ENCODE data around the gene ALDOA.
"Not testable (repeated sequence)": the region's sequence is repeated elsewhere in the genome, so short reads cannot be mapped to it uniquely, and the experiment has no call there.

Gene ALDOA

DNA sequence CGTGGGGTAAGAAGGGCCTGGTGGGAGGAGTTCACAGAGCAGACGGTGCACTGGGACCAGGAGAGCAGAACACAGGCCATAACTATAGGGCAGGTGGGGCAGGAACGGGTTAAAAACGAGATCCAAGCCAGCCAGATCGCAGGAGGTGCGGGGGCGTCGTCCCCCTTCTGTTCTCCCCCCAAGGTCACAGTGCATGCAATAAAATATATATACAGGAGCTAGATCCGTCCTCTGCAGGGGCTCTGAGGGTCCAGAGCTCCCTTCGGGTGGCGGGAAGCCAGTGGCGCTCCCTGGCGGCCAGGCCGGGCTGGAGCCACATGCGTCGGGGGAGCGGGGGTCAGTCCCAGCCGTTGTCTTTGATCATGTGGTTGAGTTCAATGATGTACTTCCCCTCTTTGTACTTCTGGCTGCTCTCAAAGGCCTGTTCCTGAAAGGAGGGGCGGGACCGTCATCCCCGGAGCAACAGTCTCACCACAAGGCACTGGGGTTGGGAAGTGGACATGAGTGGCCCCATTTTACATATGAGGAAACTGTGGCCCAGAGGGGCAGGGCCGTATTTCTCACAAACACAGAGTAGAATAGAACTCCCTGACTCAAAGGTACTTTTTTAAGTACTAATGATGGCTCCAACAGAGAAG lies 26.9 kb downstream of the ALDOA start:
- DNase-seq = no peak

DNA sequence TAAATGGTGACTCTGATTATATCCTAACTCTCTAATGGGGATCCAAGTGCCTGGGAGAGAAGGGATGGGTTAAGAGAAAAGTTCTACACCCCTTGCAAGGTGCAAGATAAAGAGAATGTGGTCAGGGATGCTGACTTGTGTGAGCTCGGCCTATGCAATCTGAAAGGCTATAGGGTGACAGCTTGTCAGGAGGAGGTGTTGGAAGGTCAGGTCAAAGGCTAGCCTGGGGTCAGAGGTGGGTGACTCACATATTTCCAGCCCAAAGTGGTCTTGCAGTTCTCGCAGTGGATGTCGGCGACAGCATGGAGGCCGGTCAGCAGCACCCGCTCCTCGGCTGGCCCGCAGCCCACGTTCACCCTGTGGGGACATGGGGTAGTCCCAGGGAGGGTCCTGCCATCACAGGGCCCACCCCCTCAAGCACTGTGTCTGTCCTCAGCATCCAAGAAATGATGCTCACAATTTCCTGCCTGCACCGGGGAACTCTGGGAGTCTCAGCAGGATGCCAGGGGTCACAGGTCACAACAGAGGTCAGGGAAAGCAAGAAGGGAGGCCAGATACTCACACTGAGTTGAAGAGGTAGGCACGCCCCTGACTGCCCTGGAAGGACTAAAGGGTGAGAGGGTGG lies 29.1 kb downstream of the ALDOA start:
- DNase-seq = no peak

DNA sequence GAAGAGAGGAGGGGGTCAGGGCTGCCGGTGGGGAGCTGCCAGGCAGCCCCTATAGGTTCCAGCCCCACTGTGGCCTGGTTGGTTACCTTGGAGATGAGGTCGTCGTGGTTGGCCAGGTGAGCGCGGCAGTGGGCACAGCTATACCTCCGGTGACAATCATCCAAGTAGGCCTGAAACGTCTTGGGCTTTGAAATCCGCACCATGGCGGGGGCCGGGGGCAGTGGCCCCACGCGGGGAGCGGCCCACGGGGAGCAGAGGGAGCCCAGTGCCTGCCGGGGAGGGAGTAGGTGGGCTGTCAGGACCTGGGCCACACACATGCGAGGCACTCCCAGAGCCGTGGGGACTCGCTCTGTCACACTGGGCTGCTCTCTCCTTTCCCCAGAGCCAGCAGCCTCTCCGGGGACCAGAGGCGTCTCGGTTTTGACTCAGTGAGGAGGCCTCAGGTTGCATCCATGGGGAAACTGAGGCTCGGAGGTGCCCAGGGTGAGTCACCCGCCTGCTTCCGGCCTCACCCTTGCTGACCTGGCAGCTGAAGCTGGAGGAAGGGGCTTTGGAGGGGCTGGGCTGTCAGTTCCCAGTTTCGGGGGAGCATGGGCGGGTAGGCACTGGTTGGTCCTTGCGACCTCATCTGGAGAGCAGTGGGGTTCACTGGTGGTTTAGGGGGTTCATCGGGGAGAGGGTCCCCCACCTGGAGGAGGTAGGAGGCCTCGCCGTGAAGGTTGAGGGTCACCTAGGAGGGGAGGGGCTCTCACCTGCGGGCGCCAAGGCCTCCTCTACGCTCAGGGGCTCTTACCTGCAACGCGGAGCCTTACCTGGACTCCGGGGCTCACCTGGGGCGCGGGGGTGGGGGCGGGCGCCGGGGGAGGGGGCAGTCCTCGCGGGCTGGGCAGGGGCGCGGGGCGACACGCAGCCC lies 29.9 kb downstream of the ALDOA start:
- no peak for DNase-seq

DNA sequence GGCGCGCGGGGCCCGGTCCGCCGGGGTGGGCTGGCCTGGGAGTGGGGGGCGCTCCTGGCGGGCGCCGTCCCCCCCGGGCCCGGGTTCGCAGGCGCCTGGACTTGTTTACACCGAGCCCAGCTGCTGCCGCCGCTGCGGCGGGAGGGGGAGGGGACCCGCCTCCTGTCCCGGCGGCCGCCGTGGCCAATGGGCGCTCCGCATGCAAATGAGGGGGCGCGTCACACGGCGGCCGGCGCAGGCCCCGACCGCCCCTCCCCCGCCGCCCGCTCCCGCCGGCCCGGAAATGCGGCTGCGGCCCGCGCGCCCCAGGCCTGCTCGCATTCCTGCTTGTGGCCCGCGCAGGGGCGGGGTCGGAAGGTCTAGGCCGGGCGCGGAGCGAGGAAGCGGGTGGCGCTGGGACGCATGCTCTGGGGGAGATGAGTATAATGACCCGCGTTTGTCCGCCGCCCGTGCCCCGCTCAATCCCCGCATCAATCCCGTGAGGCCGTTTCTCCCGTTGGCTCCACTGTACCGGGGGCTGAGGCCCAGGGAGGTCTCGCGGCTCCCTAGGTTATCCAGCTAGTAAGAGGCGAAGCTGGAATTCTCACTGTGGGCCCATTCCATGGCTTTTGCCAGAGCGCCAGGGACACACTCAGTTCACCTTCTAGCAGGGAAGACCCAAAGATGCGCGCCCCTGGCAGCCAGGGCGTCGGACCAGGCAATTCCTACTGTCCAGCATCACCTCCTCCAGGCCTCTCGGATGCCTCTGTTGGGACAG lies 30.7 kb downstream of the ALDOA start, which contains the start of gene YPEL3:
Gene YPEL3 (minus strand): TSS at position 109 of the 757 bp plus-strand sequence. CDS start 731 bp downstream, outside the sequence.
- DNase-seq = peak; percentile 59

GRCh38 chr16:30096862-30097563 lies 31.5 kb downstream of the ALDOA start:
- no peak for DNase-seq

- no peak for DNase-seq
Observed at GRCh38 chr16:30104090-30104489, 38.5 kb downstream of the ALDOA start.

DNA sequence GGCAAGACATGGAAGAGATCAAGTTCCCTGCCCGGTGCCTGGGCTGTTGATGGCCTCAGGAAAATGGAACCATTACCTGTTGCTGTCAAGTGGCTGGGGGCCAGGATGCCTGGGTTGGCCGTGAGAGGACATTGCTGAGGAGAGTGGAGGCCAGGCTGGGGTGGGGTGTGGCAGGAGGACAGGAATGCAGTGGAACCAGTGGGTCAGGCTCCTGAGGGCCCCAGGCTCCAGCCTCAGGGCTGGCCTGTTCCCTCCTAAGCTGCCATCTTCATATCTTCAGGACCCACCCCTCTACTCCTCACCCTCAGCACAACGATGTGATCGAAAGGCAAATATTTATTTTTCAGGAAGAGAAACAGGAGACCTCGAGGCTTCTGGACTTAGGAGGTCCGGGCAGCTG lies 38.9 kb downstream of the ALDOA start:
- no peak for DNase-seq

DNA sequence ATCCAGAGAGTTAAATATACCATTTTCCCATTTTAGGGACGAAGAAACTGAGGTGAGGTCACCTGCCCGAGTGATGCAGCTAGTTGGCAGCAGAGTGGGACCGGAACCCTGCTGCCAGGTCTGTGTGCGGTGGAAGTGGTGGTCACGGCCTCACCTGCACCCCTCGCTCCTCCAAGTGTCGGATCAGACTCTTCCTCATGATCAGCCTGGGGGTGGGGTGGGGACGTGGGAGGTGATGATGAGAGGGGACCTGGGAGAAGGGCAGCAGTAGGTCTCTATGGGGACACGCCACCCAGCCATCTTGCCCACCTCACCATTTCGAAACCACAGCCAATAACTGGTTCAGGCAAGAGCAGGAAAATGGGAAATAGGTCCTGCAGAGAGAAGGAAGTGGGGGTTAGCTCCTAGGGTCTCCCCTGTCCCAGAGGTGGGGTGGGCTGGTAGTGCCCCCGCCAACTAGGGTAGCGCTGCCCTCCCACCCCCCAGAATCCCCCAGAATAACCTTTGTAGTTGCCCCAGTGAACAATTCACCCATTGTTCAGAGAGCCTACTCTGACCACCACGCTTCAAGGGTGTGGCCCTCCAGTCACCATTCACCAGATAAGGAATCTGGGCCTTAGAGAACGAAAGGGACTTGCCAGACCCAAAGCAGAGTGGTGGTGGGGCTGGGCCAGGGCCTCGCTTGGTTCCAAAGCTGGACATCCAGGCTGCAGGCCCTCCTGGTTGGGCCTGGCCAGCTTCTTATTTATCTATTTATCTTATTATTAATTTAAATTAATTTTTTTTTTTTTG lies 42.7 kb downstream of the ALDOA start:
- DNase-seq = no peak

DNA sequence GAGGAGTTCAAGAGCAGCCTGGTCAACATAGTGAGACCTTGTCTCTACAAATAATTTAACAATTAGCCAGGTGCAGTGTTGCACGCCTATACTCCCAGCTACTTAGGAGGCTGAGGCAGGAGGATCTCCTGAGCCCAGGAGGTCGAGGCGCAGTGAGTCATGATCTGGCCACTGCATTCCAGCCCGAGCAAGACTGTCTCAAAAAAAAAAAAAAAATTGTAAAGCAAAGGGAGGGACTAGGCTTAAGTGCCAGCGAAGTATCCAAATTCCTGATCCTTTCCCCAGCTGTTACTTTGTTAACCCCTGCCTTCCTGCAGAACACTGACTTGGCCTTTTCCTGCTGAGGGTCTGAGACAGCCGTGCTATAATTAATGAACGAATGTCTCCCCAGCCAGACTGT lies 45.1 kb downstream of the ALDOA start:
- DNase-seq = no peak

DNA sequence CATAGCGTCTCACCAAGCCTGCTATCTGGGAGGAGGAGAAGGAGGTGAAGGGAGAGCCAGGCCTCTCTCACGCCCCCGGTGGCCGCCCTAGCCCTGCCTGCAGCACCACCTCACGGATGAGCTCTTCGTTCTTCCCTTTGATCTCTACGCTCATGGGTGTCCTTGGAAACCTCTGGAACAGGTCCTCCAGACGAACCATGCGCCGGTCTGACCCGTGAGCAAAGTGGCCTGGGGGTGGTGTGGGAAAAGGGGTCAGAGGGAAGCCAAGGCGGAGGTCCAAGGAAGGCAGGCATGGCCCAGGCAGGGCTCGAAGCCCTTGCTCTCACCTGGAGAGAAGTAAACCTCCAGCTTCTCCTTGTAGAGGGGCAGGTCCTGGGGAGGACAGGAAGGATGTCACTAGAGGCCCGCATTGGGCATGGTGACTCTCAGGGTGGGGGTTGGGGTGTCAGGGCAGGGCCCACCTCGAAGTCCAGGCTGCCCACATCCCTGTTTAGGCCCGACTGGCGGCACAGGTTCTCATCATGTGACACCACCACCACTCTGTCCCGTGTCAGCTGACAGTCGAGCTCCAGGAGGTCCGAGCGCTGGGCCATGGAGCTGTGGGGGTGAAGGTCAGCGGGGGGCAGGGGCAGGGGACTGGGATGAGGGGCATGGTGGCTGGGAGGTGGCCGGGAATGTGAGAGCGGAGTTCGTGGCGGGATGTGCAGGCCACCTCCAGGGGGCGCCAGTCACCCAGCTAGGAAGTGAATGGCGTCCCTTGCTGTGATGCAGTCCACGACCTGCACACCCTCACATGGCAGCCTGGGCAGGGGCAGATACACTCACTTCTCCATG lies 46.9 kb downstream of the ALDOA start:
- DNase-seq = no peak

DNA sequence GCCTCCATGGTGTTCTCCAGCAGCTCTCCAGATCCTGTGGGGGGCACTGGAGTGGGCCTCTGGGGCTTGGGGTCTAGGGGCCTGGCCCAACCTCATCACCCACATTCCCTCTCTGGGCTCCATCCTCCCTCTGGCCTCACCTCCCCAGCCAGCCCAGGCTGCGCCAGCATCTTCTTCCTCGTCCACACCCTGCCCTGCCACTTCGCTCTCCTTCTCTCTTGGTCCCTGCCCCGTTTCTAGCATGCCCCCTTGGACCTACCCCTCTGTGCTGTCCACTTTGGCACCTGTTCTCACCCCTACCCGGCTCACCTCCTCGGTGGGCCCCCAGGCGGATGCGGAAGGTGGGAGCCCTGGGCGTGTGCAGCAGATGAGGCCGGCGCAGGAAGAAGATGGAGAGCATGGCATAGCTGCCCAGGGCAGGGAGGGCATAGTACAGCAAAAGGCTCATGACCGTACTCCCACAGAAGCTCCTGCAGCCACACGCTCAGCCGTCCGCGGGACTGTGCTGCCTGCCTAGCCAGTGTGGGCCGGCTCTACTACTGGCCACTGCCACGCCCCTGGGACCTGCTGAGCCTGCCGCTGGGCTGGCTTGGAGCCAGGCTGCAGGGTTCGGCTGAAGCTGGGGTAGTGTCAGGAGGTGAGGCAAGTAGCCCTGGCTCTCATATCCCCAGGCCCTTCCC lies 47.6 kb downstream of the ALDOA start, which contains the start of gene GDPD3:
Gene GDPD3 (minus strand): TSS at position 507 of the 680 bp plus-strand sequence. CDS start 59 bp downstream, at position 448.
- no peak for DNase-seq

- DNase-seq = no peak
Observed at GRCh38 chr16:30113711-30114333, 48.3 kb downstream of the ALDOA start.

DNA sequence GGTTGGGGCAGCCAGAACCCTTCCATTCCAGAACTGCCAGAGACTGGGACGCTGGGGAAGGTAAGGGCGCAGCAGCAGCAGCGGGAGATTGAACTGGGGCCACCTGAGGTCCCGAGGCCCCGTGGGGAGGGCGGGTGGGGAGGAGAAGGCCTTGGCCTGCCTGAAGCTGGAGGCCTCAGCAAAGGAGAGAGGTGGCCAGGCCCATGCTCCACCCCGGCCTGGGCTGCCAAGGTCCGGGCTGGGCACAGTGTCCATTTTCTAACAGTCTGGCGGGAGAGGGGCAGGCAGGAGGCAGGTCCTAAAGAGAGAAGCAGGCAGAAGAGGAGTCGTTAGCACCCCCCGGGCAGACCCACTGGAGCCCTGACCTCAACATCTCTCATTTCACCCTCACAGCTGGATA lies 48.9 kb downstream of the ALDOA start:
- DNase-seq = no peak

GRCh38 chr16:30114833-30115232 lies 49.3 kb downstream of the ALDOA start:
- DNase-seq = not testable (repeated sequence)

GRCh38 chr16:30115238-30115637 lies 49.7 kb downstream of the ALDOA start:
- no peak for DNase-seq

- DNase-seq = no peak
Observed at GRCh38 chr16:30116291-30117207, 51.0 kb downstream of the ALDOA start.

GRCh38 chr16:30117768-30118167 lies 52.2 kb downstream of the ALDOA start:
- no peak for DNase-seq

DNA sequence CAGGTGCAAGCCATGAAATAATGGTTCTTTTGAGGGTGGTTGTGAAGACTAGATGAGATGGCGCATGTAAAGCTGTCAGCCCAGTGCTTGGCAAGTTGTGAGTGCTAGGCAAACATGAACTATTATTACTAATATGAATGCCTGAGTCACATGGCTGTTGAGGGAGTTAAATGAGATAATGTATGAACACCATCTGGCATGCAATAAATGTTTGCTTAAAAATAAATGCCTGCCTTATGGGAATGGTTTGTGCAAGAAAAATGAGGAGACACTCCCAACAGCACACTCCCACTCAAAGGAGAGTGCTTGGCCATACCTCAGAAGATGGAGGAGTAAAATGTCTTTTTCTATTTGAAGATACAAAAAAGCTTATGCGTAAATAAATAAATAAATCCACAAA lies 53.9 kb downstream of the ALDOA start:
- no peak for DNase-seq
